GM19351 (cell line): ENCODE data around the gene SYNDIG1L.
"Not testable (repeated sequence)": the region's sequence is repeated elsewhere in the genome, so short reads cannot be mapped to it uniquely, and the experiment has no call there.

Source experiments
- ATAC-seq: cut with Tn5 transposase; IDR thresholded peaks from one replicate; pipeline ENCODE4 v1.9.1; 2021; ENCODE audit warnings: mild to moderate bottlenecking, moderate library complexity; ENCODE audit not compliant: unreplicated experiment

SYNDIG1L gene

DNA sequence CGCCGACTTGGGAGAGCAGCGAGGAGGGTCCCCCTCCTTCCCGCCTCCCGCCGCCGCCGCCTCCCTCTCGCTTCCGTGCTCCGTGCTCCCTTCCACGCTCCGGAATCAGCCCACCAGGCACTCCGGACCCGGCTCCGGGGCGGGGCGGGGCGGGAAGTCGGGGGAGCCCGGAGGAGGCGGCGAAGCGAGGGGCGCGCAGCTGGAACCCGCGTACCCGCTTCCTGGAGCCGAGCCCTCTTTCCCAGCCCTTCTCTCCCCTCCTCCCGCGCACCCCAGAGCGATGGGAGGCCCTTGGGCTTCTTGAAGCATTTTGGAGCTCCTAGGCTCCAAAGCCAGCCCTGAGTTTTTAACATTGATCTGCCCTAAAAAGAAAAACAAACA, at the start of gene SYNDIG1L:
SYNDIG1L (minus strand) TSS at position 9 of the 381 bp plus-strand sequence. CDS start 16,466 bp downstream, outside the sequence.
- no peak for ATAC-seq

DNA sequence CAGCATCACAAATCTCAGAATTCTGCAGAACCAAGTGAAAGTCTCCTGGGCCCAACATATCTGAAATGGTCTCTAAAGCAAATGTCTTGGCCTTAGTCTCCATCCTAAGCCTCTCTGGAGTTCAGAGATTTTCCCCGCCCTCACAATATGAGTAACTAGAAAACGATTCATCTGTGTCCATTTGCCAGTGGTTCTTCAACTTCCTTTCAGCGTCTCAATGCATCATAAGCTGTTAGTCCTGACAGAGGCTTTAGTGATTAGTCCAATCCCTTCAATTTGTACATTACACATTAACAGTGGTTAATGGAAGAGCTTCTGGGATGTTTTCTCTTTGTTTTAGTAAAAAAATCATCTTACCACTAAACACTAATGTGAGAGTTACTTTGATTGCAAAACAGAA, 49.7 kb upstream of the SYNDIG1L start:
- no peak for ATAC-seq

DNA sequence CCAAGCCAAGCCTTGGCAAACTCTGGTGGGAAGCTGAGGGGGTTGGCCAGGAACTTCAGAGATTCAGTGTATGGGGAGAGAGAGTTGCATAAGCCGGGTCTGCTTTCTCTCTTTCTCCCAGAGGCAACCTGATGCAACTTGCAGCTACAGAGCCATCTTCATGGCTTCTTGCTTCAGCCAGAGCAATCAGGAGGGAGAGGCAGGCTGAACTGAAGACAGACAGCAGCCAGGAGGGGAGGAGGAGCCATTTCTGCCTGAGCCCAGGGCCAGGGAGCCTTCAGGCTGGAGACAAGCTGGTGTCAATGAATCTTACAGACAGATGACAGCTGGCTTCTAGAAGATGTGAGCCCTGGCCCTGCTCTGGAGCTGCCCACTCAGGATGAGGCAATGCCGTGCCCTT, 48.4 kb upstream of the SYNDIG1L start:
- ATAC-seq: no peak

DNA sequence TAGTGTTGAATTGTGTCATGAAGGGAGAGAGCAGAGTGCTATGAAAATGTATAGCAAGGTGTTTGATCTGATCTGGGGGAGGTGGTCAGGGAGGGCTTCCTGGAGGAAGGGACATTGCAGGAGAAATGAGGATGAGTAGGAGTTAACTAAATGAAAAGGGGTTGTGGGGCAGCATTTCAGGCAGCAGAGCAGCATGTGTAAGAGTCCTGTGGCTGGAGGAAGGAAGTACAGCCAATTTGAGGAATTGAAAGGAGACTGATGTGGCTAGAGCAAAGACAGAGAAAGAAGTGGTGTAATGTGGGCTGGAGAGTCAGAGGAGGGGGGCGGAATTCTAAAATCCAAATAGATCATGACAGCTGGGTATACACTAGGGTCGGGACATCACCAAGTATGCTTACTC, 46.6 kb upstream of the SYNDIG1L start:
- ATAC-seq: no peak

DNA sequence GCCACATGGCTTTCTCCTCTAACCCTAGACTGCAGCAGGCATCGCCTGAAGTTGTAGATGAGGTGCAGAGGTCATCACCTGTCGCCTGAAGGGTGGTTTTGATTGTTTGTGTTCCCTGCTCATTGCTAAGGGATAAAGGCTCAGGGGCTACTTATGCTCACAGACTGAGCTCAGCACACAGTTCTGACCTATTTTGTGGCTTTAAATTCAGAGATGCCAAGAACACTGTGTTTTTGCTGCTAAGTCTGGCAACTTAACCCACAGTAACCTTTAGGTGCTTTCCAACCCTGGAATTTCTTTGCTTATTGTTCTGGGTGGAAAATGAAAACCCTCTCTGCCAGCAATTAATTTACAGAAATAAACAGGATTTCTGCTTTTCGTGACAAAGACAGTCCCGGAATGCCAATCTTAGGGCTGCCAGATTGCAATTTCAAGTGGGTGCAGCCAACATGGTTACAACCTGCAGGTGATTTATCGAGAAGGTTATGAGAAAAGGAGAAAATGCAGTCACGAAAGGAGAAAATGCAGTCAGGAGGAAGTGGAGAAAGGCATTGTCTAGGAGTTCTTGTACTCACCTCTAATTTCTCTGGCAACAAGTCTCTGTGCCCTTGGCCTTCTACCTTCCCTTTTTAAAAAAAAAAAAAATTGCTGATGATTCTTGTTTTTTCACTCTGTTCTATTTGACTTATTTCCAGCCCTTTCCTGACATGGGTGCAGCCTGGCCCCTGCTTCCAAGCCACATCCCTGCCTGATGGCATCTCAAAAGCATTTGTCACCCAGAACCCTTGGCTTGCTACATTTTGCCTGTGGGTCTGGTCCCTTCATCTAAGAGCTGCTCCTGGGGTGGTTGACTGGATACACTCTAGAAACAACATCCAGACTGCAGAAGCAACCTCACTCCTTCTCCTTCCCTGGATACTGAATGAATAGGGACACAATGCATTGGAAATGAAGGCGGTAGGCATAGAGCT, 43.8 kb upstream of the SYNDIG1L start:
- ATAC-seq: no peak

DNA sequence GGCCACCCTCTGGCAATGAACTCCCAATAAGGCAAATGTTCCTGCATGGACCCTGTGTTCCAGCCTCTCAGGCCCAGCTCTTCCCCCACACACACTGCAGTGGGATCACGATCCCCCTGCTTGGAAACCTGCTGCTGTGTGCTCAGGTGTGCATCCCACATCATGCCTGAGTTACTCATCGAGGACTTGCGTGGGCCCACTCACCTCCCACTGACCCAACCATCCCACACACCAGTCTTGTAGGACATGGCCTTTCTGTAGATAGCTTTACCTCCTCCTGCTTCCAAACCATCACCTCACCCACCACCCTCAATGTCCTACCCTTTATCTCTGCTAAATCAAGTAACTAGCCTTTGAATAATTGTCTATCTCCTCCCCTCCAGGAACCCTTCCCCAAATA, 42.5 kb upstream of the SYNDIG1L start:
- ATAC-seq: no peak

DNA sequence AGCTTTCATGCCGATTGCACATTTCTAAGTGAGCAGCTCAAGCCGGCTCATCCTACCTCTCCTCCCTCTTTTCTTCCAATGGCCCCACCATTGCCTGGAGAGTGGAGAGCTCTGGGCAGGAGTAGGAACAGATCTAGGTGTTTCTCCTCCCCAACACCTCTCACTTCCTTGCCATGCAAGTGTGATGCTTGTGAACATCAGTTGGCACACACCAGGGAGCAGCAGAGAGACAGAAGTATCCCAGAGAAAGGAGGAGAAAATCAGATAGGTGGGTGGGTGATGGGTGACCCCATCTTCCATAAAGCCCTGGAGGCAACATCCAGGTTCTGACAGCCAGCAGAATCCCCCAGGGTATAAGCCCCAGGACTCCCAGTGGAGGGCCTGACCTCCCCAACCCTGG, 39.3 kb upstream of the SYNDIG1L start:
- no peak for ATAC-seq

DNA sequence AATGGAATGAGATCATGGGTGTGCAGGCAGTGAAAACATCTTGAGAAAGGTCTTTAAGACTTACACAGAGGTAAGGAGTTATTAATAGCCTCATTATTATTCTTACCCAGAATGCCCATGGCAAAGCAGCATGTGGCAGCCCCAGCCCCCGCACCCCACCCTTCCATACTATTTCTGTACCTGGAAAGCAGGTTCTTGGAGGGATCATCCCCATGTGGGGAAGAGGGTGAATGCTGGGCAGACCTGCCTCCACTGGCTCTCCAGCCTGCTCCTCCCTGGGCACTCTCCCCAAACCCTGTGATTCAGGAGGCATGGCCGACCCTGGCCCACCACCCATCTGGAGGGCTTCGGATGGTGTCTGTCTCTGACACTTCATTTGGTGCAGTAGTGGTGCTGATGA, 38.8 kb upstream of the SYNDIG1L start:
- ATAC-seq: no peak

DNA sequence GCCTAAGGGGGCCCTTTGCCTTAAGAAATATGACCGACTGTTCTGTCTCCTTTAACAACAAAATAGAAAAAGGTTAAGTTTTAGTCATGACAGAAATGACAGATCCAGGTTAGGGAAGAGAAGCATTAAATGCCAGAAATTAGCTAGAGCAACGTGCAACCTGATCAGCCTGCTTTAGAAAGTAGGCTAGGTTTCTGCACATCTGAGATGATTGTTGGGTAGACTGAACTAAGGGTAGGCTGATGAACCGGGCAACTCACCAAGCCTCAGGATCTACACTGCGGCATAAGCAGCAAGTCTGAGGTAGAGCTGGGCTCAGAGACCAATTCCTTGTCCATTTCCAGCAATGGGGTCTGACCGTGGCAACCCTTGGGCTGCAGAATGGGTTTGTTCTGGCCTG, 37.7 kb upstream of the SYNDIG1L start:
- ATAC-seq: no peak

DNA sequence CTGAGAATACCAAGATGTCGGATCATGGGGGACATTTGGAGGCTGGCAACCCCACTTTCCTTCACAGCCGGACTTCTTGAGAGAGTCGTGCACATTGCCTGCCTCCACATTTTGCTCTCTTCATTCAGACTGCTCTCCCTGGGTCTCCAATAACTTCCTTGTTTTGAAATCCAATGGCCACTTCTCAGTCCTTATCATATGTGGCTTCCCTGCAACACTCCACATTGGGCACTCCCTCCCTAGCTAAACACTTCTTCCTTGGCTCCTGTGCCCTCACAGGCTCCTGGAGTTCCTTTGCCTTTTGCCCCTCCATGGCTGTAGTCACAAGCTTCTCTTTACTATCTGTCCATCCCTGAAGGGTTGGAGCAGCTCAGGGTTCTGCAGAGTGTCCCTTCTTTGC, 37.0 kb upstream of the SYNDIG1L start:
- no peak for ATAC-seq

DNA sequence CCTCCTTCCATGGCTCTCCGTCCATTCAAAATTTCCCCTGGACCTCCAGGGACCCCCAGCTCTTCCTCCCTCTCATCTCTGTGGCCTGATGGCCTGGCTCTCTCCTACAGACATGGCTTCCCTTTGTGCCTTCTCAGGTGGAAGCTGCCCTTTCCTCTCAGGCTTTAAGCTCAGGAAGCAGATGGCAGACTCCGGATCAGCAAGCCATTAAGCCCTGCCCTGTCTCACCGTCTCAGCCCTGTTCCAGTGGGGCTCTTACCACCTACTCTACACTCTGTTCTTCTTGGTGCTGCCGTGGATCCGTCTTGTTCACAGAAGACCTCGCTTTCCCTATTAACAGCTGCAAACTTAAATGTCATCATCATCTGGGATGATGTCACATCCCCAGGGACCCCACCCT, 34.0 kb upstream of the SYNDIG1L start:
- ATAC-seq: no peak

DNA sequence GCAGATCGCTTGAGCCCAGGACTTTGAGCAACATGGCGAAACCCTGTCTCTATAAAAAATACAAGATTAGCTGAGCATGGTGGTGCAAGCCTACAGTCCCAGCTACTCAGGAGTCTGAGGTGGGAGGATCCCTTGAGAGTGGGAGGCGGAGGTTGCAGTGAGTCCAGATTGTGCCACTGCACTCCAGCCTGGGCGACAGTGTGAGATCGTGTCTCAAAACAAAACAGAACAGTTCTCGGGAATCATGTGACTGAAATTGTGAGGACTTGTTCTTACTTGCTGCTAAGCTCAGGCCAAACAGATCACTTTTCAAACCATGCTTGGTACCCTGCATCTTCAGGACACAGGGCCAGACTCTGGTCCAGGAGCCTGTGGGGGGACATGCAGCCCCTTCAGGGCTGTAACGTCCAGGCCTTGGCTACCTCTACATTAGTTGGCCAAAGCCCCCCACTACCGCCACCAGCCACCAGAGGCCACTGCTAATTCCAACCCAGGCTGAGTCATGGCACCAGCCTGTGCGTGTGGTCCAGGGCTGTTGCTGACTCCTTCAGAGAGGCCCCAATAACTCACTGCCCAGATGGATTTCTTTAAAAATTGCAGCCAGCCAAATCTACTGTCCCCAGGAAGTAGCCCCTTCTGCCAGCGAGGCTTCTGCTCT, 33.4 kb upstream of the SYNDIG1L start:
- peak; percentile 70 for ATAC-seq

DNA sequence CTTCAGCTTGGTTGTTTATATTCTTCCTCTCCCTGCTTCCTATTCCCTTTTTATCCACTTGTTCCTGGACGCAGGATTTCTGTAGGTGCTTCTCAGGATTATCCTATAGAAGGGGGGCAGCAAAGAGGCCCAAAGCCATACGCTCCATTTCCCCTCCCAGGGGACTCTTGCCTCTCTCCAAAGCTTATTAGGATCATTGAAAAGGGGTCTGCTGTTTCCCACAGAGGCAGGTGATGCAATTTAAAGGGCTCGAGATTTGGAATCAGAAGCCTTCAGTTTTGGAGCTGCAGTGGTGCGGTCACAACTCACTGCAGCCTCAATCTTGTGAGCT, 31.5 kb upstream of the SYNDIG1L start:
- ATAC-seq: no peak

DNA sequence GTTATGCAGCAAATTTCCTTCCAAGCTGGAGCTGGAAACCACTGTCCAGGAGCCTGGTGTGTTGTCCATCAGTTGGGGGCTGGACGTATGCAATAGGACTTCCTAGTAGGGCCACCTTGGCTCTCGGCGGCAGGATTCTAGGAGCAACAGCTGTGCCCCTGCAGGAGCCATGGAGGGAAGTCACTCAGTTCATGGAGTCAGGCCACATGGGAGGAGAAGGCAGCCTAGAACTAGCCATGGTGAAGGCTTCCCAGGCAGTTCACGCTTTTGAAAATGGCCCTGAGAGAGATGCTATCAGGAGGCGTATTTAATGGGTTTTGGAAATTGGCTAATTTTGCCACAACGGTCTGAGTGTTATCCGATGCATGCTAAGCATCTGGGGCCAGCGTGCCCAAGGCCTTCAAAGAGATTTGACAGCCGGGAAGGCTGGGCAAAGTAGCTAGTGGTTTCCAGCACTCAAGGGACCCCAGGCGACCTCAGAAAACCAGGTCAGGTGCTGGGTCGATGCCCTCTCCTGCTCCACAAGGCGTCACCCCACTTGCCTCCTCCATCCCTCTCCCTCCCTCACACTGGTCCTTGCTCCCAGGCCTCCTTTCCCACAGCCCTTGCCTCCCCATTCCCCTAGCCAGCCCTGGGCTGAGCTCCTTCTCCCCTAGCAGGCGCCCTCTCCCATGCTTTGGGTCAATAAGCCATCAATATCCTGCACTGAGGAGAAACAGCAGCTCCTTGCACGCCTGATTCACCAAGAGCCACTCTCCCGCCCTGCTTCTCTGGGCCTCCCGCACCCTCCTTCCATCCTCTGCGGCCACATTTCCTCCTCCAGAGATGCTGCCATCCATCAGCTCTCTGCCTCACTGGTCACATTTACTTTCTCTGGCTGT, 30.9 kb upstream of the SYNDIG1L start:
- no peak for ATAC-seq

DNA sequence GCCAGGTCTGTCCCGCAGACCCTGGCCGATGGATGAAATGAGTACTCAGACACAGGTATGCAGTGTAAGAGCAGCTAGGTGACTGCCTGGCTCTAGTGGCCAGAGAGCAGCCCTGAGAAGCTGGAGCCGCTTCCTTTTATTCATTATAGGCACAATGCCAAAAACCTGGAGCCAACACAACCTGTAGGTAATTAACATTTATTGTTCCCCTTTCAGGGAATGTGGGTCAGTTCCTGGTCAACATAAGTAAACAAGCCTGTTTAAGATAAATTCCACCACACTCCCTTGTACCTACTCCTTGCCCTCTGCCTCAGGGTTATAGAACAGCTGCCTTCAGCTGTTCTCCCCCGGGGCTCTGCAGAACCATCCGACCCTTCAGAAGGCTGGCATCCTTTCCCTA, 28.4 kb upstream of the SYNDIG1L start:
- ATAC-seq: not testable (repeated sequence)

DNA sequence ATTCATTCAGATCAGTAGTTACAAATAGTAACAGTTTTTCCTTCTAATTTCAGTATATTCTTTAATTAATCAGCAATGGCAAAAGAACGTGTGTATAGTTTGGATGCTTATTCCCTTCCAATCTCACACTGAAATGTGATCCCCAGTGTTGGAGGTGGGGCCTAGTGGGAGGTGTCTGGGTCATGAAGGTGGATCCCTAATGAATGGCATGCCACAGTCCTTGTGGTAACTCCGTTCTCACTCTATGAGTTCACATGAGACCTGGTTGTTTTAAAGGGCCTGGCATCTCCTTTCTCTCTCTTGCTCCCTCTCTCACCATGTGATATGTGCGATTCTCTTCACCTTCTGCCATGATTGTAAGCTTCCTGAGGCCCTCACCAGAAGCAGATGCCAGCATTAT, 18.9 kb upstream of the SYNDIG1L start:
- ATAC-seq: no peak

DNA sequence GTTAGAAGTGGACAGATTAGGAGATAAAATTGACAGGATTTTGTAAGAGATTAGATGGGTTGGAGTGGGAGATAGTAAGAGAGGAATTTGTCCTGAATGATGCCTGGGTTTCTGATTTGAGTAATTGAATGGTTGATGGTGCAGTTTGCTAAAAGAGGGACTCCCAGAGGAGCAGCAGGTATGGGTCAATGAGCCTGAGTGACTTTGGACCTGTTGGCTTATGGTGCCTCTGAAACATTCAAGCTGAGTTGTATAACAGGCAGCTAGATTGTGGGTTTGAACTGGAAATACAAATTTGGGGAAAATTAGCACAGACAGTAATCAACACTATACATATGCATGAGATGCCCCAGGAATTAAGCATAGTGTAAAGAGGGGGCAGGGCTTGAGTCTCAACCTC, 16.7 kb upstream of the SYNDIG1L start:
- ATAC-seq: no peak

DNA sequence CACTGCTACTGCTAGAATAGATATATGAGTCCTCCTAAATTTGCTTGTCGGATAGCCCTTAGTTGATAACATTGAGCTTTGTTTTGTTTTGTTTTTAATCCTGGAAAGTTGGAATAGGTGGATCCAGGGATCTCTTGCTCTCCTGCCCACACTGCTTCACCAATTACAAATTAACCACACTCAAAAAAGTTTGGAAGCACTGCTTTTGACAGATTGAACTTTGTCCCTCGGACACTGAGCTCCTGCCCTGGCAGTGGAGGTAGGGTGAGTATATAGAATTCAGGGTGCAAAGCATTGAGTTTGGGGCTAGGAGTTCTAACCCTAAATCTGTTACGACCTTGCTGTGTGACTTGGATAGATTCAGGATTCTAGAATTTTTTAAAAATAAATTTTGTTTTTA, 15.1 kb upstream of the SYNDIG1L start:
- no peak for ATAC-seq

DNA sequence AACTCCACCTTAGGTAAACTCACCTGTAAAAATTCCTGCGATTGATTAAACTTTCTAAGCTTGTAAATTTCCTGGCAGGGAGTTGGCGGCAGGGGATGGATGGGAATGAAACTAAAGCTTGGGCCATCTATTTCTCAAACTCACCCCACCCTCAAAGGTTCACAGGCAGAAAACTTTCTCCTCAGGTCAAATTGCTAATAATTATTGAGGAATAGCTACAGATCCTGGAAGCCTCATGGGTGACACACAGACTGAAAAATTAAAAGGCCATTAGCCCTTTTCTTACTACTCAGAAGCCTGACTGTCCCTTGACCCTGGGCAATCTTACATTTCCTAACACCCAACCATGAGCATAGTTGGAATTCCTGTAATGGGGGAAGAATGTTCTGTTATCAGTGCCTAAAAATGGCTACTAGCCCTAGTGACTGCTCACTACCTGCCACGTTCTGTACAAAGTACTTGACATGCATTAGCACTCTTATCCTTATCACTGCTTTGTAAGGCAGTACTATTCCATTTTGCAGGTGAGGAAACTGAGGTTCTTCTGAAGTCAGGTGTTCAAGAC, 12.4 kb upstream of the SYNDIG1L start:
- no peak for ATAC-seq

DNA sequence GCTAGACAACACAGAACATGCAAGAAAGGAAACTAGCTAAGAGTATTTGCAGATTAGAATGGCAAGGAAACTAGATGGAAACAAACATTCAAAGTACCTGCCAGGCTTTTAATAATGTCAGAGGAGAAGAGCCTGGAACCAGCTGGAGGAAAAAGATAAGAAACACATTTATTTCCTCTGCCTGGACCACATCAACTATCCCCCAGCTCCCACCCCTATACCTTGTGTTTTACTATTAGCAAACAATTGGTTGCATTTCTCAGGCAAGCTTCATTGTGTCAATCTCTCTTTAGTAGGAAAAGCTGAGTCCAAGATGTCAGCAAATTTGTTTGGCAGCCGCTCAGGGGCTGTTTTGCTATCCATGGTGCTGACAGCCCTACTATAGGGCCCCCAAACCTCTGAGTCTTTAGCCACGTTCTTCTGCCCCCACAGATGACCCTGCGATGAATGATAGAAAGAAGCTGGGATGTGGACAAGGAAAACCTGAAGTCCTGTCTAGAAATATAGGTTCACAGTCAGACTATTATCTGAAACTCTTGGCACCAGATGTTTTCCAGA, 11.6 kb upstream of the SYNDIG1L start:
- ATAC-seq: no peak

DNA sequence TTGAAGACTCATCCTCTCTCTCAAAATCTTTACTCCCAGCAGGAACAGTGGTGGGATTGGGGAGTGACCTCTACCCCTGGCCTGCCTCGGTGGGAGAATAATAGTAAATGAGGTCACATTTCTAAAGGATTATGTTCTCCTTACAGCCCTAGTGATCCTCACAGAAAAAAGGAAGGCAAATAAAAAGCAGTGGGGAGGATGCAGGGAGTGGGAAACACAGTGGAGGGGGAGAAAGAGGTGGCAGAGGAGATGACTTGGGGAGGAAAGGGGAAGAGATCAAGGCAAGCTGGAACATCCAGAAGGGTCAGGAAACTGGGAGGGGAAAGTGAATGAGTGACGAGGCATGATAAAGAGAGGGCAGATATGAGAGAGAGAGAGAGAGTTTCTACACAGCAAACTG, 8.3 kb upstream of the SYNDIG1L start:
- ATAC-seq: no peak
